ENCODE measurements around the gene NOTCH2. TPM values are rescaled to one million over a fixed set of nuclear protein-coding genes. Genes with fewer than 3 reads are reported as not detected.

NOTCH2 gene
- total RNA-seq, 1 donor from 2014 or later: 66.6 TPM

DNA sequence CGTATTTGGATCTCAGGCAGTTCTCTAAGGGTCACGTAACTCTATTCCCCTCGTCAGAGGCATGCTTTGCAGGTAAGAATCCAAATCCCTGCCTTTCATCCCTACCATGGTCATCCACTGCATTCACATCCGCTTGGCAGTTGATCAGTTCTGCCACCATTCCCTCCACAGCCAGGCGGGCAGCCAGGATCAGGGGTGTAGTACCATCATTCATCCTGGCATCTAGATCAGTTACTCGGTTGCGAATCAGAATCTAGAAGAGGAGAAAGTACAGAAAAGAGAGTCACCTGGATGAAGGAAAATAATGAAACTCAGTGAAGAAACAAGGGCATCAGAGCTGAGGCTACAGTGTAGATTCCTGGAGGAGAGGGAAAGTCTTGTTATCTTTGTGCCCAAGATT lies 151.2 kb downstream of the NOTCH2 start:
- no peak overlapping the region for H3K27ac ChIP-seq
- TF ChIP-seq EZH2 (IDR thresholded peaks at IDR 0.05): no peak
- no peak for TF ChIP-seq EZH2phosphoT487 (IDR thresholded peaks at IDR 0.05)
- TF ChIP-seq, protein P1, sequence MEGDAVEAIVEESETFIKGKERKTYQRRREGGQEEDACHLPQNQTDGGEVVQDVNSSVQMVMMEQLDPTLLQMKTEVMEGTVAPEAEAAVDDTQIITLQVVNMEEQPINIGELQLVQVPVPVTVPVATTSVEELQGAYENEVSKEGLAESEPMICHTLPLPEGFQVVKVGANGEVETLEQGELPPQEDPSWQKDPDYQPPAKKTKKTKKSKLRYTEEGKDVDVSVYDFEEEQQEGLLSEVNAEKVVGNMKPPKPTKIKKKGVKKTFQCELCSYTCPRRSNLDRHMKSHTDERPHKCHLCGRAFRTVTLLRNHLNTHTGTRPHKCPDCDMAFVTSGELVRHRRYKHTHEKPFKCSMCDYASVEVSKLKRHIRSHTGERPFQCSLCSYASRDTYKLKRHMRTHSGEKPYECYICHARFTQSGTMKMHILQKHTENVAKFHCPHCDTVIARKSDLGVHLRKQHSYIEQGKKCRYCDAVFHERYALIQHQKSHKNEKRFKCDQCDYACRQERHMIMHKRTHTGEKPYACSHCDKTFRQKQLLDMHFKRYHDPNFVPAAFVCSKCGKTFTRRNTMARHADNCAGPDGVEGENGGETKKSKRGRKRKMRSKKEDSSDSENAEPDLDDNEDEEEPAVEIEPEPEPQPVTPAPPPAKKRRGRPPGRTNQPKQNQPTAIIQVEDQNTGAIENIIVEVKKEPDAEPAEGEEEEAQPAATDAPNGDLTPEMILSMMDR (IDR thresholded peaks at IDR 0.05): no peak
- H3K9me3 Mint-ChIP-seq: no peaks in the 10 kb centered on the region
- H3K4me3 Mint-ChIP-seq: no peak overlapping the region
- peaks cover 3% of the 10 kb centered on the region for H3K27me3 Mint-ChIP-seq (ENCODE audit: insufficient read depth, low read depth)
- no peaks in the 10 kb centered on the region for H3K4me1 ChIP-seq
- no peak for DNase-seq (ENCODE audit: low spot score)
- no peaks in the 10 kb centered on the region for H4K20me1 ChIP-seq (ENCODE audit: low read depth)
- H3K36me3 Mint-ChIP-seq: peaks cover 61% of the 10 kb centered on the region
- H3K4me3 ChIP-seq: no peak overlapping the region
- no peaks in the 10 kb centered on the region for H3F3A ChIP-seq (ENCODE audit: low read depth)
- no peak overlapping the region for H2AFZ ChIP-seq (replicated peaks)
- H3K27ac Mint-ChIP-seq: no peak overlapping the region
- H3K4me1 Mint-ChIP-seq: no peaks in the 10 kb centered on the region
- H3K36me3 ChIP-seq: peaks cover 15% of the 10 kb centered on the region
- no peak overlapping the region for H3K9ac ChIP-seq
- H3K27me3 ChIP-seq: no peaks in the 10 kb centered on the region
- H3K9me3 ChIP-seq (ENCODE audit: low read depth): no peaks in the 10 kb centered on the region
- no peaks in the 10 kb centered on the region for H3K79me2 ChIP-seq (ENCODE audit: low read depth)
- H3K4me2 ChIP-seq: no peak overlapping the region

DNA sequence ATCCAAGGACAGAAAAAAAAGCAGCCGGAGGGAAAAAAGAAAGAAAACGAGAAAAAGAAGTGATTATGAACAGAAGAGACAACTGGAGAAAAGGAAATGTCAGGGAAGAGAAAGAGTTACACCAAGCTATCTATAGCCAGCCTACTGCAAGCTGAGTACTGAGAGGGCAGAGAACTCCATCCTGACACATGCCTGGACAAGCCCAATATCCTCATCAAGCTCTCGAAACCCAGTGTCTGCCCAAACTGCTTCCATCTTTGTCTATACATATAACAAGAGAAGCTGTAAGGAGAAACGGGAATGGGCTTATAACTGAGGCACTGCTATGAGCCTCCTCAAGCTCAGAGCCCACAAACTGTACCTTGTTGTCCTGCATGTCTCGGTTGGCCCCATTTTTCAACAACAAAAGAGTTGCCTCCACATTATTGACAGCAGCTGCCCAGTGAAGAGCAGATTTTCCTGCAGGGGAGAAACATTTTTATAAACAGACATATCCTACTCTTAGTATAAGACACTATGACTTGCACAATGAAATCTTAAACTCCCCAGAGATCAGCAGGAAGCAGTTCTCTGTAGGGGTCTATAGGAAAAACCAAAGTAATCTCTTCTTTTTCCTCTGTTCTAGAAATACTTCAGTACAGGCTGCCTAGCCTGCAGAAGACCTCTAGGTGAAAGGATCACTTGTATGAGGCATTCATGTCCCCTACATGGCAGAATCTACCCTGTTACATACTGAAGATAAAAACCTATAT lies 152.0 kb downstream of the NOTCH2 start:
- Mint-ChIP-seq H3K27me3 (ENCODE audit: insufficient read depth, low read depth) (peaks cover 3% of the 10 kb centered on the region), H3K4me1 (no peaks in the 10 kb centered on the region), H3K9me3 (no peaks in the 10 kb centered on the region), H3K36me3 (peaks cover 60% of the 10 kb centered on the region), H3K4me3 (no peak overlapping the region), H3K27ac (no peak overlapping the region)
- Histone ChIP-seq H3K4me3 (no peak overlapping the region), H4K20me1 (ENCODE audit: low read depth) (no peaks in the 10 kb centered on the region), H3K36me3 (peaks cover 15% of the 10 kb centered on the region), H3K9ac (no peak overlapping the region), H2AFZ (replicated peaks) (no peak overlapping the region), H3K27ac (peak overlapping the region; percentile 20), H3K79me2 (ENCODE audit: low read depth) (no peaks in the 10 kb centered on the region), H3K4me1 (no peaks in the 10 kb centered on the region), H3K27me3 (no peaks in the 10 kb centered on the region), H3K9me3 (ENCODE audit: low read depth) (no peaks in the 10 kb centered on the region), H3K4me2 (no peak overlapping the region), H3F3A (ENCODE audit: low read depth) (no peaks in the 10 kb centered on the region)
- TF ChIP-seq EZH2phosphoT487 (IDR thresholded peaks at IDR 0.05): no peak
- no peak for TF ChIP-seq EZH2 (IDR thresholded peaks at IDR 0.05)
- TF ChIP-seq, protein P1 (IDR thresholded peaks at IDR 0.05): no peak
- no peak for DNase-seq (ENCODE audit: low spot score)

DNA sequence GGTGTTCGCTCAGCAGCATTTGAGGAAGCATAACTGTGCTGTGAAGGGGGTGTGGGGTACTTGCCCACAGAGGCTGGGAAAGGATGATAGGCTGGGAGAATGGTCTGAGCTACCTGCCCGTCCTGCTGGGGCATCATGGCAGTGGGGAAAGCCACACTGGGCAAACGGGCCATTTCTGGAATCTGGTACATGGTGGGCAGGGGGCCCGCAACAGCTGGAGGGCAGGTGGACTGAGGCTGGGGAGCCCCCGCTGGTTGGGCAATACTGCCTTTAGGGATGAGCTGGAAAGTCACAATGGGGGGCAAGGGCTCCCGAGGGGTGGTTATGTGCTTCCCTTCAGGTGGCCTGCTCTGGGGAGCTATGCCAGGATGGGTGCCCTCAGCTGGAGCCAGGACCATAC lies 153.9 kb downstream of the NOTCH2 start:
- no peak overlapping the region for H3K4me3 Mint-ChIP-seq
- H3K27me3 ChIP-seq: no peaks in the 10 kb centered on the region
- no peaks in the 10 kb centered on the region for H3K79me2 ChIP-seq (ENCODE audit: low read depth)
- no peak overlapping the region for H2AFZ ChIP-seq (replicated peaks)
- peaks cover 53% of the 10 kb centered on the region for H3K36me3 Mint-ChIP-seq
- peaks cover under 1% of the 10 kb centered on the region for H3K4me1 ChIP-seq
- H3K4me2 ChIP-seq: no peak overlapping the region
- no peak overlapping the region for H3K9ac ChIP-seq
- H3K27ac Mint-ChIP-seq: no peak overlapping the region
- TF ChIP-seq, protein P1 (IDR thresholded peaks at IDR 0.05): no peak
- TF ChIP-seq EZH2 (IDR thresholded peaks at IDR 0.05) (no peak), EZH2phosphoT487 (IDR thresholded peaks at IDR 0.05) (no peak)
- H3K9me3 Mint-ChIP-seq: no peaks in the 10 kb centered on the region
- peaks cover 3% of the 10 kb centered on the region for H3K27me3 Mint-ChIP-seq (ENCODE audit: insufficient read depth, low read depth)
- peaks cover 15% of the 10 kb centered on the region for H3K36me3 ChIP-seq
- no peak overlapping the region for H3K27ac ChIP-seq
- H3K4me1 Mint-ChIP-seq: no peaks in the 10 kb centered on the region
- H3F3A ChIP-seq (ENCODE audit: low read depth): no peaks in the 10 kb centered on the region
- no peak for DNase-seq (ENCODE audit: low spot score)
- H4K20me1 ChIP-seq (ENCODE audit: low read depth): no peaks in the 10 kb centered on the region
- H3K4me3 ChIP-seq: no peak overlapping the region
- H3K9me3 ChIP-seq (ENCODE audit: low read depth): no peaks in the 10 kb centered on the region
